ENCODE data around the gene PCGF2.

PCGF2 gene

DNA sequence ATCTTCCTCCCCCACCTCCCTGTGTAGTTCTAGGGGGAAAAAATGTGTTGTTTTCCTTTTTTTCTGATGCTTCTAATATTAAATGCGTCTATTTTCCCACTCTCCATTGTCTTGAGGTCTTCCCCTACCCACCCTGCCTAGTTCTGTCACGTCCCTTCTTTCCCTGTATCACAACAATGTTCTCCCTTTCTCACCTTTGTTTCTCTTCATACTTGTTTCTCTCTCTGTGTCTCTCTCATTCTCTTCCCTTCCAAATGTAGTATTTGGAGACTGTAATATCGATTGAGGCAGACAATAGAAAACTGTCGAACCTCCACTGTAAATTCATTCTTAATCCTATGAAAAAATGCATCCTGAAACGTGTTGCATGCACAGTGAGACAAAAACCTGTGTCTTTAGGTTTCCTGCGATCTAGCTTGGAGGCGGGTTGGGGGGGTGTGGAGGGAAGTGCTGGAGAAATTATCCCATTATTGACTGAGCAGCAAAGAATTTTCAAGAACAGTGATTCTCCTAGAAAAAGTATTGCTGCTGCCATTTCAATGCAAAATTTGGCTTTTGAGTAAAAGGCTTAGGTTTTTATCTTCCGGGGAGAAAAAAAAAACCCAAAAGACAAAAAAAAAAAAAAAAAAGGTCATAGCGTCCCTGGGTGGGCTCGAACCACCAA is 3.1 kb upstream of the PCGF2 start:
- DNase-seq, result no peak

DNA sequence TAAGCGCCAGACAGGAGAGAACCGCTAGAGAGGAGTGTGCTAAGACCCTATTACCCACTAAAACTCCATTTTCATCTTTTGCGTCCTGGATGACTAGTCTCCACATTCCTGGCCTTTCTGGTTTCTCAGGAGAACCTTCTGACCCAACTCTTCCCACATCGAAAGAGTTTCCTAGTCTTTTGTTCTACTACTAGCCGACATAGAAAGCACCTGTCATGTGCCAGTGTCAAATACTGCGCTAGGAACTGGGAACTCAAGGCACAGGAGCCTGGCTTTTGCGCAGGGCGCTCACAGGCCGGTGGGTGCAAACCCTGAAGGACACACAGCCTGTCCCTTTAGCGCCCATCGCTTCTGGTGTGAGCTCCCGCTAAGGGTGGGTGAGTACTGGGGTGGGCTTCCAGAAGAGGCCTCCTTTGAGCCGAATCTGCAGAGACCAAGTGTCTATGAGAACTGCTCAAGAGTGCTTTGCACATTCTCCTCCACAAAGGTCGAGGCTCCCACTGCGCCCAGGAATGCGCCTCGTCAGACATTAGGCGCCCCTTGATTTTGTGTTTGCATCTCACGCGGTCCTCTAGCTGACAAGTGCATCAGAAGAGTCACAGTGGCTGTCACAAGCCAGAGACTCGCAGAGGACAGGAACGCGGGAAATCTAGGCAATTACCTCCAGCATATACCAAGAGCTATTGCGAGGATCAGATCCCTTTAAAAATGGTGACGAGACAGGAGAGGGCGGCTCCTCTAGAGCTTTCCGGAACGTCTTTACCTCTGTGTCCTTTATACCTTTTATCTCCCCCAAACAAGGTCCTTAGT is 2.4 kb upstream of the PCGF2 start:
- DNase-seq, result no peak

DNA sequence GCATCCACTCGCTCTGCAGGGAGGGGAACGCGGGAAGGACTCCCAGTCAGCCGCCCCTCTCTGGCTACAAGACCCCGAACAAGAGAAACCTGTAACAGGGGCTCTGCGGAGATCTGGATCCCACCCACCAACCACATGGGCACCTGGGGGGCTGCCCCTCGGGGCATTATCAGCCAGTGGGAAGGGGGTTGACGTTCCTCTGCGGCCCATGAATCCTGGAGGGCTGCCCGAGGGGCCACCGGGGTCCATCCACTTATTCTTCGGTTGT is 1.8 kb upstream of the PCGF2 start:
- DNase-seq, result no peak

DNA sequence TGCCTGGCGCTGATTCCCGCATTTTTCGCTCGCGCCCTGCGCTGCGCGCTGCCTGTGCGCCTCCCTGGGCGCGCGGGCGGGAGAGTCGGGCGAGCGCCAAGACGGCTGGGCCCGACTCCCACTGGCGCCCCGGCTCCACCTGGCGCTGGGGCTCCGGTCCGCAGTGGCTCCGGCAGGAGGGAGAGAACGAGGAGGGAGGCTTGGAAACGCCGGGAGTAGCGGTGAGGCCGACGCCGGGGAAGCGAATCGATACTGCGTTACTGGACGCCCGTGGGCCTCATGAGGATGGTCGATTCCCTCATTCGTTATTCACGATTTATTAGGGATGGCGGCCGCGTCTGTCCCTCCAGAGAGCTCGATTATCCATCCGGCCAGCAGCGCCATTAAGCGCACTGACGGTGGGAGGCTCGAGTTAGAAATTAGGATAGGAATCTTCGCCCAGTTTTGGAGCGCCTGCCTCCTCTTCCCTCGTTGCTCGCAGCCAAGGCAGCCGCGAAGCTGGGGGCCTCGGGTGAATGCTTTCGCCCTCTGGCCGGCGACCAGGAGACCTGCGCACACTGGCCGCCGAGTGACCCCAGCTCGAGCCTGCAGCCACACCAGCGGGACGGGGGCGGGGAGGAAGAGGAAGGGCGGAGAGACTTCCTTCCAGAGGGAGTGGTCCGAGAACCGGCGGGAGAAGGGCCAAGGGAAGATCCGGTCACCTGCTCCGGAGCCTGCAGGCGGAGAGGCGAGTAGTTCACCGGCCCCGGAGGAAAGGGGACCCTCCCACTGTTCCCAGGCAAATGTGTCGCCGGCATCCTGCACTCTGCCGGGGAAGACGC is 1.3 kb upstream of the PCGF2 start:
- peak; percentile 88 for DNase-seq

DNA sequence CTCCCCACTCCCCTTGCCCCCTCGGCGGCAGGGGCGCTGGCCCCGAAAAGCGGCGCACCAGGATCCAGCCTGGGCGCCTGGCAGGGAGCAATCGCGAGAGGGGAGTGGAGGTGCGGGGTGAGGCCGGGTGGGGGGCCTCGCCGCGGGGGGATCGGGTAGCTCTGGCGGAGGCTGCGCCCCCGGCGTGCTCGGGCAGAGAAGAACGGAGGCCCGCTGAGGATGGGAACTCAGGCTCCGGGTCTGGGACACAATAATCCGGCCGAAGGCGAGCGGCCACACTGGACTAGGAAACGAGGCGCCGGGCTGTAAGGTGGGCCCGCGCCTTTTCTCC is 721 bp upstream of the PCGF2 start:
- DNase-seq, result no peak

DNA sequence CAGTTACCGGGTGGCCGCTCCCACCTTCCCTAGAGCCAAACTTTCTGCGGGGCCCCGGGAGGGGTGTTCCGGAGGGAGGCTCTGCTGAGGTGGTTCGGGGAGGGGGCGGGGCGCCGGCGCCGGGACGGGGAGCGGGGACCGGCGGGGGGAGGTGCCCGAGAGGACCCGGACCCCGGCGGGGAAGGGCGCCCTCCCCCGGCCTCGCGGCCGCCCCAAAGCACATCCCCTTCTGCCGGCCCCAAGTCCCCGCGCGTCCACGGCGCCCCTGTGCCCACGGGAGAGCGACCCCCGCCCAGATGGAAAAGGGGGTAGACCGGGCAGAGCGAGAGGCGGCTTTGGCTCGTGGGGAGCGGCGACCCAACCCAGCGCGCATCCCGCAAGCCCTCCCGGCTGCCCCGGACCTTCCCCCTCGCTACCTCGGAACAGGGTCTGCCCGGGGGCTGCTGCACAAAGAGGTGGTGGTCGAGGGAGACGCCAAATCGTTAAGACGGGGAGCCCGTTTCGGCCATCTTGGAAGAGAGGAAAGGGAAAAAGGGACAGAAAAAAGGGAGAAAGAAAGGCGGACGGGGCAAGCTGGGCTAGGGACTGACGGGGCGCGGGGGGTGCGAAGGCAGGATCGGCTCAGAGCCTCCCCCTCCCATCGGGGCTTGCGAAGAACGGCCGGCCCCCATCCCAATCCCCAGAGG is 530 bp downstream of the PCGF2 start:
- peak; percentile 76 for DNase-seq

DNA sequence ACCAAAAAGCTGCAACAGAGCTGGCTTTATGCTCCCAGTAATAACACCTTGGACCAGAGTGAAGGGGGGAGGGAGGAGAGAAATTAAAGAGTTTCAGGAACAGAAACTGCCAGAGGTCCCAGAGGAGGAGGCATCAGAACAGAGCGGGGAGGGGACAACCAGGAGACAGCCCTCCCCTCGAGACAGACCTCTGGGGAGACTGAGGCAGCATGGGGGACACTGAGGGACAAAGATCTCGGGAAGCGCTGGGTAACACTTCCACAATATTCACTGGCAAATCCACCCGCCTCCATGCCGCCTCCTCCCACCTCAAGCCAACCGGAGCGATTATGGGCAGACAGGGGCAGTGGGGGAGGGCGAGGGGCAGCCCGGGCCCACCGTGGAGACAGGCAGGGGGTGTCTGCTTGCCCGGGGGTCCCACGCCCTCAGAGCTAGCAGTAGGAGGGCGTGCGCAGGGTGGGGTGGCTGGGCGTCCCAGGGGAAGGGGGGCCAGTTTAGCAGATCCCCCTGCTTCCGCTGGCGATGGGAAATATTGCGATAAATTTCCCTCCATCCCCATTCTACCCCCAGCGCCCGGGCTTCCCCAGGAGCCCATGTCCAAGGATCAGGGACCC is 1.2 kb downstream of the PCGF2 start:
- DNase-seq, result no peak

DNA sequence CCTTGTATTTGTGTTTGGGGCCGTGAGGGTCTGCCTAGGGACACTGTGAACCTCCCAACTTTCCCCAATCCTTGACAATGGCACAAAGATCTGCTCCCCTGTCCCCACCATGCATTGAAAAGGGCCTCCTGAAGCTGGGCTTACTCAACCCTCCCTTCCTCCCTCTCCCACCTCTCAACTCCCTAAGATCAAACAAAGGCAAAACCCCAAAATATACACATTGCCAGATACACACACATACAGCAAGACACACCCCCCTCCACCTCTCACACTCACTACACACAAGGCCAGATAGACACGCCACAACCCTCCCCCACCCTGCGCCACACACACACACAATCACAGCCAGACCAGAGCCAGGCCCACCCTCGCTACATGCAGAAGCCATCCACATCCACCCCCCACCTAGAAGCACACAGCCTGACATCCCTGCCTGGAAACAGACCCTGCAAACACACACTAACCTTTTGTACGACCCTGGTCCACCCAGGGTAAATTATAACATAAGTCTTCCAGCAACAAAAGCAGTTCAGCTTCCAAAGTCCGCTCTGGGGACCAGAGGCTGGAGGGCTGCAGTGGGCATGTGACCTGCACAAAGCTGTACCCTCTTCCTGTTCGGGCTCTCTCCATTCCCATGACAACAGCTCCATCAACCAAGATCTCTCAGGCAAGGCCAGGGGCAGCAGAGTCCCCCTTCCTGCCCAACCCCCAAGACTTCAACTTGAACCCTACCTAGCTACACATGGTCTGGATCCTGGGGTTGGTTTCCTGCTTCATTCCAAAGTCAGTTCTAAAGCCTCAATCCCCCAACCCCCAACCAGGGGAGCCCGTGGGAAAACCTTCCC is 1.9 kb downstream of the PCGF2 start:
- DNase-seq, result no peak

DNA sequence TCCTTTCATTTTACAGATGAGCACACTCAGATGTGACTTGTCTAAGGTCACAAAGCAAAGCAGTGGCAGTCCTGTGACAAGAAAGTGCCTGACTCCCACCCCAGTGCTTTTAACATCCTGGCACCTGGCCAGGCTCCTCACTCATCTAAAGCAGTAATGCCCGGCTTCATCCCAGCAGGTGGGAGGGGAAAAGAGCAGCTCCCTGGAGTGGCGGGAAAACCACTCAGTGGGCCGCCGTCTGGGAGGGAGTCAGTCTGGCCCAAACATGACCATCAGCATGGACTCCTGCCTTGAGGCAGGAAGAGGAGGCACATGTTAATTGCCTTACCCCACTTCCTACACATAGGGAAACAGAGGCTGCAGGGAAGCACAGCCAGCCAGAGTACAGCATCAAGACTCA is 2.6 kb downstream of the PCGF2 start:
- no peak for DNase-seq

DNA sequence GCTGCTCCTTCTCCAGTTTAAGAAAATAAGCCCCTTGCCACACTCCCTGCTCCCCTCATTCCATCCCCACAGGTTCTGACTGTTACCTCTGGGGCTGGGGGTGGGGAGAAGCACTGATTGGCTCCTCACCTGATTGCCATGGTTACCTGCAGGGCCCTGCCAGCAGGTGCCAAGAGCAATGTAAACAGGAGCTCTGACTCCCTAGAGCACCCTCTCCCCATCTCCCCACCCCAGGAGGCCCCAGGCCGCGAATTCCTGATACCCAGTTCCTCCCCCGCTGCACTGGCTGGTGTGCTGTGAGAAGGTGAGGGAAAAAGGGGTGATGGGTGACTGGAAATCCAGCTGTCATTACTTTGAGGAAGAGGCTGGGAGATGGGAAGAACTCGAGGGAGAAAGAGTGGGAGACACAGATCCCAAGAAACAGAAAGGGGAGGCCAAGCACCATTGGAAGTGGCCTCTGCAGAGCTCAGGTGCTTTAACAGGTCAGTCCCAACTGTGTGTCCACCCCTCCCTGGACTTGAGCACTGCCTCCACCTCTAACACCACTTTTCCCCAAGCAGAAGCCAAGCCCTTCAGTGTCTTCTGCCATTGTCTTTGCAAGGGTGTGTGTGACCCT is 4.5 kb downstream of the PCGF2 start:
- DNase-seq, result no peak

DNA sequence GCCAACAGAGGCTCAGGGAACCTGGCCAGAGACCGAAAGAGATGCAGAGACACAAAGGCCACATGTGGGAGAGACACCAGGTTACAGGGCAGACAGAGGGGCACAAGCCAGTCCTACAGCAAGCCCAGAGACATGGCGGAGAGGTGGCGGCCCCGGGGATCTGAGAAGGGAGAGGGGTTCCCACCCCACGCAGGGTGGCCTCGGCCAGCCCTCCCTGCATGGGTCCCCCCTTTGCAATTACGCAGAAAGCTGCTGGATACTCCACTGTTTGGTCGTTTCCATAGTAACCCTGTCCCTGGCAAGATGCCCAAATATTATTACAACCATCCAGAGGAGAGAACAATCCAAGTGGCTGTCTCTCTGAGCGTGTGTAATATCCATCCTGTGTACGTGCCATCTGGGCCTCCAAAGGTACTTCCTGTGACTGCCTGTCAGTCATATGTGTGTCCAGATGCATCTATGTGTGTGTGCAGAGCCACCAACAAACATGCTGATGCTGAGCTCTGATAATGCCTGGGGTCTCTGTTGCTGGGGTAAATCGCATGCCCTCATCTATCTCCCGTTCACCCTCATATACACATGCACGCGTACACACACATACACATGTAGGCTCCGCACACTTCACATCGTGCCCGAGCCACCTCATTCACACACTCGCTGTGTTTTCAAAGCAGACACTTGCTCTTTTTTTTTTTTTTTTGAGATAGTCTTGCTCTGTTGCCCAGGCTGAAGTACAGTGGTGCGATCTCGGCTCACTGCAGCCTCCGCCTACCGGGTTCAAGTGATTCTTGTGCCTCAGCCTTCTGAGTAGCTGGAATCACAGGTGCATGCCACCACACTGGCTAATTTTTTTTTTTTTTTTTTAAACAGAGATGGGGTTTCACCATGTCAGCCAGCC is 5.5 kb downstream of the PCGF2 start:
- peak; percentile 88 for DNase-seq

DNA sequence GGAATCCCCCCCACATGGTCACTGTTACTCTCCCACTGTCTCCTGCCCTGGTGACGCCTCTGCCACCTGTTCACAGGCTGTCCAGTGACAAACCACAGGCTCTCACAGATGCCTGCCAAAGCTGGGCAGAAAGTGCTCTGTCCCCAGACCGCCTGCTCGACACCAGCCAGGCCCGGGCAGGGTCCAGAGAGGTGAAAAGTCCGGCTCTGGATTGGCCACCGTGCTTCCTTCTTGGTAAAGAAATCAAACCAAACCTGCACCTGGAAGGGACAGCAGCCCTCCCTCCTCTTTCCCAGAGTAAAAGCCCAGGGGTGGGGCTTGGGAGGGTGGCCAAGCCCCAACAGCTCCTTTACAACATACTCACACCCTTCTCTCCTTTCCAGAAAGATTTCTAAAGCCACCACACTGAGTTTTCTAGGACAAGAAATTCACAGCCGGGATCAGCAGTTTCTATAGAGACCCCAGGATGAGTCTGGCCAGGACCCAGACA is 6.2 kb downstream of the PCGF2 start:
- peak; percentile 80 for DNase-seq

DNA sequence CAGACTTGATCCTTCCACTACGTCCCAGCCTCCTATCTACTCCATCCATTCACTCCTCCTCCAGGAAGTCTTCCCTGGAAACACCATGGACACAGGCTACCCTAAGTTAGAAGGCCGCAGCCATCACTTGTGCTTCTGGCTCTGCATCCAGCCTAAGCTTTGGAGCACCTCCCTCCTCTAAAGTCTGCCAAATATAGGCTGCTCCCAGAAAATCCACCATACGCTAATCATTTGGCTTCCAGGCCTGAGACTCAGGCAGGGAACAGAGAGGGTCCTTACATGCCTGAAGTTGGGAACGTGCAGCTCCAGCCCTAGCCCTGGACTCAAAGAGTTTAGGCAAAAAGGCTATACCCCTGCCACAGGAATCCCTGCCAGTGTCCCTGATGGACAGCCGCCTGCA is 6.7 kb downstream of the PCGF2 start:
- DNase-seq, result no peak

DNA sequence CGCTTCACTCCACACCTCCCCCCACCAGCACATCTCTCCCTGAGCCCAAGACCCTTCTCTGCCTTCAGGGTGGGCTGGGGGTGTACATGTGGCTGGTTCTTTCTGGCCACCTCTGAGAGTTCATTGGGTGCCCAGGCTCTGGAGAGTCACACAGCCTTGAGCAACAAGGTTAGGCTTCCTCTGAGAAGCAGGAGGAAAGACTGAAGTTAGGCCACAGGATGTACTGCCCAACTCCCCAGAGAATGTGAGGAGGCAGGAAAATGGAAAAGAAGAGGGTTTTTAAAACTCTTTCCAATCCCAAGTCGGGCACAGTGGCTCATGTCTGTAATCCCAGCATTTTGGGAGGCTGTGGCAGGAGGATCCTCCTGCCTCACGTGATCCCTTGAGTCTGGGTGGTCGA is 7.3 kb downstream of the PCGF2 start:
- no peak for DNase-seq

DNA sequence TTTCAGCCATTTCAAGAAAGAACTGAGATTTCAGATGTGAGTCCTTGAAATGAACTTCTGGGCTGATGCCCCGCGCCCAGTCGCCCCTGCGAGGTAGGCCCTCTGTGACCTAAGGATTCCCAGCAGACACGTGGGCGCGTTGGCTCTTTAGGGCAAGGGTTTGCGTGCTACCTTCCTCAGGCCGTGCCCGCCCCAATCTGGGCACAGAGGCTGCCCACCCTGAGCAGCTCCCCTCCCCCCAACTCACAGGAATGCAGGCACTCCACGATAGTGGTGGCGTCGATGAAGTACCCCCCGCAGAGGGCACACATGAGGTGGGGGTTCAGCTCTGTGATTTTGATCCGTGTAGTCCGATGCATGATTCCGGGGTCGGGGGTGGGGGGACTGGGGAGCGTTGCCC is 8.1 kb downstream of the PCGF2 start:
- DNase-seq, result no peak

DNA sequence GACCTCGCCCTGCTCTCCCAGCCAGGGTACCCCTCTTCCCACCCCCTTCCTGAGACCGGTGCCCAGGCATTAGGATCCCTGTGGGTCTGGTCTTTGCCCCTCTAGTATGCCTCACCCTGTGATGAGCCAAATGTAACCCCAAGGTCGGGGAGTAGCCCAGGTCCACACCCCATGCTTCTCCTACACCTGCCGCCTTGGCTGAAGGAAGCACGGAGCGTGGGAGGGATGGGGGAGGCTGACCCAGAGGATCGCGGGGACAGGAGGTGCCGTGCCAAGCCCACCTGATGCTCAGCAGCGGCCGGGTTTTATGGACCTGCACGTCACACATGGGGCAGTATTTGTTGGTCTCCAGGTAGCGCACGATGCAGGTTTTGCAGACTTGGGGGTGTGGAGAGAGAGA is 8.8 kb downstream of the PCGF2 start:
- no peak for DNase-seq

DNA sequence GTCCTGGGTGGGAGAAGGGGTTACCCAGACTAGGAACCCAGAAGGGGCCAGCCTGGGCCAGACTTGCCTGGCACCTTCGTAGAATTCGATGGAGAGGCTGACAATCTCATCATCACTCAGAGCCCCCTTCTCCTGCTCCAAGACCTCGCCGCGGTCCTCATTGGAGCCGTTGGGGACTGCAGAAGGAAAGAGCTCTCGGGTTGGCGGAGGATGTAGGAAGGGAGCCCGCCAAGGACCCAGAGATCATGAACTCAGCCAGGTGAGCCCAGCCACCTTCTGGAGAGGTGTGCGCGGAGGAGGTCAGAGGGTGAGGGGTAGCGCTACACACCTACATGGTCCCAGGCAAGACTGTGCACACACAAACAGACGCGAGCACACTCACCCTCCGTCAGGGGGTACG is 9.4 kb downstream of the PCGF2 start:
- no peak for DNase-seq

DNA sequence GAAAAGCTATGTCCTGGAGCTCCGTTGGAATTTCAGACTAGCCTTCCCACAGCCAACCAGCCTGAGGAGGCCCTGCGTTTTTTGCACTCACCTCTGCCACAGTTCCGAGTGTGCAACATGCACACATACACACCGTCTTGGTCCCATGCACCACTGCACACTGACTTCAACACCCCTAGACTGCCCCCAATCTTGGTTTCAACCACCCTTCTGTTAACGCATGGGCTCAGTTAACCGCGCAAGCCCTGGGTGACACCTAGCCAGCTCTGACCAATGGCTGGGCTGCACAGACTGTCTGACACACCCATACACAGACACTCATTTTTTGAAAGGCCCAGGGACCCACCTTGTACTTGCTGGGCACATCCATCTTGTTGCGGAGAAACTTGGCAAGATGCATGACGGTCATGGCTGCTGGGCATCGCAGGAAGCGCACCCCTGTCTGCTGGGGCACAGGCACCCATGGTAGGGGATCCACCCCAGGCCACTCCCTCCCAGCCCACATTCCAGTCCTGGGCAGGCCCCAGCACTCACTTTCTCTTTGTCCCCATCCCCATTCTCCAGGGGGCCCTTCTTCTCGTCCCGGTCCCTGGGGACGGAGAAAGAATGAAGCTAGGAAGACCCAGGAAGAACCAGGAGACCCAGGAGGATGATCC is 10.0 kb downstream of the PCGF2 start:
- DNase-seq, result no peak

DNA sequence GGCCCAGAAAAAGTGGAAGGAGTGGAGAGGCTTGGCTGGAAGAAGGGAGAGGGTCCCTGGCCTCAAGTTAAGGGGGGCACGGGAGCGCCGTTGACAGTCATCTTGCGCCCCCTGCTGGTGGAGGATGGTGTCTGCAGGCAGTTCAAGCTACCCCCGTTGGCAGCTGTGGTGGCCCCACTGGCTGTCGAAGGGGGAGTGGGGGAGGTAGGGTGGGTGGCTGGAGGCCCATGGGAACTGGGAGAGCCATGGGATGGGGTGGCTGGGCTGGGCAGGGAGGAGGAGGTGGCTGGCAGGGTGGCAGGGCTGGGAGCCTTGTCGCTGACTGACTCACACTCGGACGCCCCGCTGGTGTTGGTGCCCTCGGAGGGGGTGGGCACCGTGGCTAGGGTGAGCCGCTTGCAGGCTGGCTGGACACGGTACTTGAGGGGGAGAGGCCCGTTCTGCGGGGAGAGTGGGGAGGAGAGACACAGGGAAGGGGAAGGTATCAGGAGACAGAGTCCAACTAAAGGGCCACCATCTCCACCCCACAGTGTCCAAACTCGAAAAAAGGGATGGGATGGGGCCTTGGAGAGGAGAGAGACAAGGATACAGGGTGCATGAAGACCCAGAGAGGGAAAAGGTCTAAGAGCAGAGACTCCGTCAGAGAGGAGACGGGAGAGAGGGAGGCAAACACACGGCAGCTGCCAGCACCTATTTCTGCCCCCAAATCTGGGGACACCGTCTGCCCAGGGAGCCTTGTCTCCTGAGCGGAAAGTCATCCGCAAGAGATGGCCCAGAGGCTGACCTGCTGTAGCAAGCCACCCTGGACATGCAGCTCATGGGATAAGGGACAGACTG is 12.8 kb downstream of the PCGF2 start:
- peak; percentile 81 for DNase-seq

Measured in right forelimb (tissue), 1 donor.